GM12891 (cell line): Measurements from ENCODE around the gene TSC22D3.

ENCODE experiments used
- POLR2A ChIP-seq: IDR thresholded peaks from 2 replicates; pipeline ENCODE4 v1.6.1; 2011; ENCODE audit warnings: low read depth, low read length, control low read depth
- POLR2AphosphoS5 ChIP-seq: IDR thresholded peaks from 2 replicates; pipeline ENCODE4 v1.6.1; 2011; ENCODE audit warnings: low read depth, low read length, control low read depth
- SPI1 ChIP-seq: IDR thresholded peaks from 2 replicates; pipeline ENCODE4 v1.6.1; 2011; ENCODE audit warnings: low read depth, low read length, control low read depth
- TAF1 ChIP-seq: IDR thresholded peaks from 2 replicates; pipeline ENCODE4 v1.6.1; 2011; ENCODE audit warnings: low read depth, low read length, control low read depth

DNA sequence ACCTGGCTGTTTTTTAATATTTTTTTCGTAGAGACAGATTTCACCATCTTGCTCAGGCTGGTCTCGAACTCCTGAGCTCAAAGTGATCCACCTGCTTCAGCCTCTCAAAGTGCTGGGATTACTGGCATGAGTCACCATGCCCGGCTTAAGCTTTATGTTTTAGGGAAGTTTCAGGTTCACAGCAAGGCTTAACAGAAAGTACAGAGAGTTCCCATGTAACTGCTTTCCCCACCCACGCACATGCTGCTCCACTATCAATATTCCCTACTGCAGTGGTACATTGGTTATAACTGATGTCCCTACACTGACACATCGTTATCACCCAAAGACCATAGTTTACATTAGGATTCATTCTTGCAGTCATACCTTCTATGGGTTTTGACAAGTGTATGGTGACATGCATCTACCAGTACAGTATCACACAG lies 84.6 kb downstream of the TSC22D3 start:
- TF ChIP-seq POLR2A (no peak), POLR2AphosphoS5 (no peak), TAF1 (no peak), SPI1 (no peak)
